Measurements from ENCODE around the gene SVIL. TPM values are rescaled to one million over a fixed set of nuclear protein-coding genes. Genes with fewer than 3 reads are reported as not detected.

SVIL gene
- total and polyA plus RNA-seq, 2 donors (not counting 1 experiment from before 2014, with no cell fraction given): 0.74 to 0.88 TPM

DNA sequence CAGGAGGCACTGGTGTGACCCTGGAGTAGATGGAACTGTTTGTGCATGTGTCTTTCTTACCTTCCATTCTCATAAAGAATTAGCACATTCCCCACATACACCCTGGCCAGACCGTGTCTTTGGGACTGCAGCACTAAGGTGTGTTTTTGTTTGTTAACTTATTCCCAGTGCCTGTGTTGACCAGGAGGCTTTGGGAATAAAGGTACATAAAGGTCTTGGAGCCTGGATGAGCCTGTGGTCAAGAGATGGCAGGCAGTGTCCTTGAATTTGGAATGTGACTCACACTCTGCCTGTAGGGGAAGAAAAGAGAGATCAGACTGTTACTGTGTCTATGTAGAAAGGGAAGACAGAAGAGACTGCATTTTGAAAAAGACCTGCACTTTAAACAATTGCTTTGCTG, 208.4 kb downstream of the SVIL start:
- WGBS (ENCODE audit: insufficient coverage): no CpG with 5 or more reads among the region's 1 CpG
- H3K4me3 ChIP-seq (ENCODE audit: control extremely low read depth in 1 of 5, extremely low read depth in 1 of 5, insufficient read depth in 1 of 5, low read depth in 2 of 5, low read length in 4 of 5): no peak overlapping the region
- no peaks in the 10 kb centered on the region for H3K36me3 ChIP-seq (replicated peaks in 1 of 2; ENCODE audit: control extremely low read depth in 1 of 2, control insufficient read depth in 1 of 2, extremely low read depth in 1 of 2, insufficient read depth in 2 of 2, low read length in 1 of 2)
- no peak overlapping the region for H3K9ac ChIP-seq (ENCODE audit: low read length)
- Mint-ChIP-seq H3K9me3 (ENCODE audit: insufficient read depth) (no peaks in the 10 kb centered on the region), H3K27me3 (no peaks in the 10 kb centered on the region), H3K4me3 (no peak overlapping the region), H3K27ac (no peak overlapping the region), H3K4me1 (no peaks in the 10 kb centered on the region)
- H3K4me1 ChIP-seq (ENCODE audit: control insufficient read depth in 2 of 2, insufficient read depth in 2 of 2, low read length in 2 of 2): no peaks in the 10 kb centered on the region
- no peaks in the 10 kb centered on the region for H3K79me2 ChIP-seq (ENCODE audit: control insufficient read depth, insufficient read depth, low read length)
- TF ChIP-seq, protein P1, sequence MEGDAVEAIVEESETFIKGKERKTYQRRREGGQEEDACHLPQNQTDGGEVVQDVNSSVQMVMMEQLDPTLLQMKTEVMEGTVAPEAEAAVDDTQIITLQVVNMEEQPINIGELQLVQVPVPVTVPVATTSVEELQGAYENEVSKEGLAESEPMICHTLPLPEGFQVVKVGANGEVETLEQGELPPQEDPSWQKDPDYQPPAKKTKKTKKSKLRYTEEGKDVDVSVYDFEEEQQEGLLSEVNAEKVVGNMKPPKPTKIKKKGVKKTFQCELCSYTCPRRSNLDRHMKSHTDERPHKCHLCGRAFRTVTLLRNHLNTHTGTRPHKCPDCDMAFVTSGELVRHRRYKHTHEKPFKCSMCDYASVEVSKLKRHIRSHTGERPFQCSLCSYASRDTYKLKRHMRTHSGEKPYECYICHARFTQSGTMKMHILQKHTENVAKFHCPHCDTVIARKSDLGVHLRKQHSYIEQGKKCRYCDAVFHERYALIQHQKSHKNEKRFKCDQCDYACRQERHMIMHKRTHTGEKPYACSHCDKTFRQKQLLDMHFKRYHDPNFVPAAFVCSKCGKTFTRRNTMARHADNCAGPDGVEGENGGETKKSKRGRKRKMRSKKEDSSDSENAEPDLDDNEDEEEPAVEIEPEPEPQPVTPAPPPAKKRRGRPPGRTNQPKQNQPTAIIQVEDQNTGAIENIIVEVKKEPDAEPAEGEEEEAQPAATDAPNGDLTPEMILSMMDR (IDR thresholded peaks at IDR 0.05): no peak
- TF ChIP-seq EZH2 (IDR thresholded peaks at IDR 0.05; ENCODE audit: borderline replicate concordance, insufficient read depth, low read depth, low read length, poor library complexity, severe bottlenecking): no peak
- ChIA-PET CTCF (no interaction called here), POLR2A (no interaction called here)
- H4K20me1 ChIP-seq (ENCODE audit: control insufficient read depth, insufficient read depth, low read length, poor library complexity, severe bottlenecking): no peaks in the 10 kb centered on the region
- H3K27me3 ChIP-seq (replicated peaks in 1 of 4; ENCODE audit: control extremely low read depth in 1 of 4, control insufficient read depth in 3 of 4, insufficient read depth in 4 of 4, low read length in 3 of 4): no peaks in the 10 kb centered on the region
- no peak for DNase-seq
- no peaks in the 10 kb centered on the region for H3K9me3 ChIP-seq (ENCODE audit: control extremely low read depth in 1 of 3, control insufficient read depth in 2 of 3, insufficient read depth in 1 of 3, low read length in 2 of 3)
- no peak overlapping the region for H3K27ac ChIP-seq (ENCODE audit: low read length in 2 of 2)
- H3K4me2 ChIP-seq (replicated peaks; ENCODE audit: low read depth, low read length, poor library complexity, severe bottlenecking): no peak overlapping the region
- ATAC-seq (ENCODE audit: low read depth): no peak
- intact Hi-C loops (cut with micrococcal nuclease): no loop called here
- no peak overlapping the region for H2AFZ ChIP-seq (ENCODE audit: insufficient read depth, low read depth, low read length, poor library complexity, severe bottlenecking)

DNA sequence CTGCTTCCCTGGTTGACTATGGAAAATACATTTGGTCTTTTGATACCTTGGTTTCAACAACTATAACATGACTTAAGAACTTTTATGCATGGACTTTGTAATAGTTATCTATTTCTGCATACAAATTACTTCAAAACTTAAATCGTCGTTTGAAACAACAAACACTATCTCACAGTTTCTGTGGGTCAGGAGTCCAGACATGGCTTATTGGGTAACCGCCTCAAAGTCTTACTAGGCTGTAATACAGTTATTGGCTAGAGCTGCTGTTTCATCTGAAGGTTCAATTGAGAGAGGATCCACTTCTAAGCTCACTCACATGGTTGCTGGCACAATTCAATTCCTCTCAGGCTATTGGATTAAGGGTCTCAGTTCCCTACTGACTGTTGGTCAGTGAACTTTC, 210.8 kb downstream of the SVIL start:
- DNase-seq (no peak), ATAC-seq (ENCODE audit: low read depth) (no peak)
- ChIA-PET POLR2A (no interaction called here), CTCF (no interaction called here)
- Histone ChIP-seq H3K4me1 (ENCODE audit: control insufficient read depth in 2 of 2, insufficient read depth in 2 of 2, low read length in 2 of 2) (no peaks in the 10 kb centered on the region), H4K20me1 (ENCODE audit: control insufficient read depth, insufficient read depth, low read length, poor library complexity, severe bottlenecking) (no peaks in the 10 kb centered on the region), H3K9ac (ENCODE audit: low read length) (no peak overlapping the region), H3K27ac (ENCODE audit: low read length in 2 of 2) (no peak overlapping the region), H3K27me3 (replicated peaks in 1 of 4; ENCODE audit: control extremely low read depth in 1 of 4, control insufficient read depth in 3 of 4, insufficient read depth in 4 of 4, low read length in 3 of 4) (no peaks in the 10 kb centered on the region), H3K9me3 (ENCODE audit: control extremely low read depth in 1 of 3, control insufficient read depth in 2 of 3, insufficient read depth in 1 of 3, low read length in 2 of 3) (no peaks in the 10 kb centered on the region), H3K4me2 (replicated peaks; ENCODE audit: low read depth, low read length, poor library complexity, severe bottlenecking) (no peak overlapping the region), H3K36me3 (replicated peaks in 1 of 2; ENCODE audit: control extremely low read depth in 1 of 2, control insufficient read depth in 1 of 2, extremely low read depth in 1 of 2, insufficient read depth in 2 of 2, low read length in 1 of 2) (no peaks in the 10 kb centered on the region), H3K79me2 (ENCODE audit: control insufficient read depth, insufficient read depth, low read length) (no peaks in the 10 kb centered on the region), H2AFZ (ENCODE audit: insufficient read depth, low read depth, low read length, poor library complexity, severe bottlenecking) (no peak overlapping the region), H3K4me3 (ENCODE audit: control extremely low read depth in 1 of 5, extremely low read depth in 1 of 5, insufficient read depth in 1 of 5, low read depth in 2 of 5, low read length in 4 of 5) (no peak overlapping the region)
- no peaks in the 10 kb centered on the region for H3K27me3 Mint-ChIP-seq
- H3K27ac Mint-ChIP-seq: no peak overlapping the region
- H3K4me3 Mint-ChIP-seq: no peak overlapping the region
- TF ChIP-seq, protein P1 (IDR thresholded peaks at IDR 0.05): no peak
- TF ChIP-seq EZH2 (IDR thresholded peaks at IDR 0.05; ENCODE audit: borderline replicate concordance, insufficient read depth, low read depth, low read length, poor library complexity, severe bottlenecking): no peak
- no peaks in the 10 kb centered on the region for H3K9me3 Mint-ChIP-seq (ENCODE audit: insufficient read depth)
- H3K4me1 Mint-ChIP-seq: no peaks in the 10 kb centered on the region
- intact Hi-C loops (cut with micrococcal nuclease): no loop called here
- WGBS (ENCODE audit: insufficient coverage): no CpG with 5 or more reads among the region's 3 CpGs
